Measurements from ENCODE around the gene MS4A2.

MS4A2 gene

GRCh38 chr11:60095477-60096120, 7.1 kb downstream of the MS4A2 start:
- no peak for TF ChIP-seq ZBTB7A (IDR thresholded peaks at IDR 0.05; ENCODE audit: low read depth)
- no peak for TF ChIP-seq TEAD4 (IDR thresholded peaks at IDR 0.05)
- no peak for TF ChIP-seq FOXM1 (IDR thresholded peaks at IDR 0.05; ENCODE audit: borderline replicate concordance, low read depth)
- TF ChIP-seq EGR1 (IDR thresholded peaks at IDR 0.05) = no peak
- TF ChIP-seq YY1 (IDR thresholded peaks at IDR 0.05; ENCODE audit: low read depth) = no peak
- no peak for TF ChIP-seq CEBPB (IDR thresholded peaks at IDR 0.05)
- no peak for TF ChIP-seq RAD21 (IDR thresholded peaks at IDR 0.05; ENCODE audit: low read depth)
- TF ChIP-seq TAF1 (IDR thresholded peaks at IDR 0.05; ENCODE audit: low read depth) = no peak
- no peak for TF ChIP-seq REST (IDR thresholded peaks at IDR 0.05; ENCODE audit: low read depth)

- TF ChIP-seq CREB1 (IDR thresholded peaks at IDR 0.05; ENCODE audit: low read depth) (no peak), EGR1 (IDR thresholded peaks at IDR 0.05) (no peak), TCF12 (IDR thresholded peaks at IDR 0.05; ENCODE audit: low read depth) (no peak), FOXM1 (IDR thresholded peaks at IDR 0.05; ENCODE audit: borderline replicate concordance, low read depth) (no peak), EP300 (IDR thresholded peaks at IDR 0.05; ENCODE audit: borderline replicate concordance) (no peak), YY1 (IDR thresholded peaks at IDR 0.05; ENCODE audit: low read depth) (no peak)
Observed at GRCh38 chr11:60097189-60097588, 8.7 kb downstream of the MS4A2 start.

GRCh38 chr11:60098508-60098907, 10.0 kb downstream of the MS4A2 start:
- TF ChIP-seq FOXM1 (IDR thresholded peaks at IDR 0.05; ENCODE audit: borderline replicate concordance, low read depth) (no peak), NFIC (IDR thresholded peaks at IDR 0.05) (no peak), RAD21 (IDR thresholded peaks at IDR 0.05; ENCODE audit: low read depth) (no peak), USF1 (IDR thresholded peaks at IDR 0.05) (no peak), MAX (IDR thresholded peaks at IDR 0.05) (no peak), ZBTB7A (IDR thresholded peaks at IDR 0.05; ENCODE audit: low read depth) (no peak), CEBPB (IDR thresholded peaks at IDR 0.05) (no peak), CREB1 (IDR thresholded peaks at IDR 0.05; ENCODE audit: low read depth) (no peak), TAF1 (IDR thresholded peaks at IDR 0.05; ENCODE audit: low read depth) (no peak), YY1 (IDR thresholded peaks at IDR 0.05; ENCODE audit: low read depth) (no peak), EP300 (IDR thresholded peaks at IDR 0.05; ENCODE audit: borderline replicate concordance) (no peak), EGR1 (IDR thresholded peaks at IDR 0.05) (no peak), TCF12 (IDR thresholded peaks at IDR 0.05; ENCODE audit: low read depth) (no peak), TEAD4 (IDR thresholded peaks at IDR 0.05) (no peak), REST (IDR thresholded peaks at IDR 0.05; ENCODE audit: low read depth) (no peak)

- TF ChIP-seq USF1 (IDR thresholded peaks at IDR 0.05) (no peak), TAF1 (IDR thresholded peaks at IDR 0.05; ENCODE audit: low read depth) (no peak), TEAD4 (IDR thresholded peaks at IDR 0.05) (no peak), MAX (IDR thresholded peaks at IDR 0.05) (no peak), EP300 (IDR thresholded peaks at IDR 0.05; ENCODE audit: borderline replicate concordance) (no peak), NFIC (IDR thresholded peaks at IDR 0.05) (no peak), FOXM1 (IDR thresholded peaks at IDR 0.05; ENCODE audit: borderline replicate concordance, low read depth) (no peak), CEBPB (IDR thresholded peaks at IDR 0.05) (no peak), RAD21 (IDR thresholded peaks at IDR 0.05; ENCODE audit: low read depth) (no peak), EGR1 (IDR thresholded peaks at IDR 0.05) (no peak), REST (IDR thresholded peaks at IDR 0.05; ENCODE audit: low read depth) (no peak), CREB1 (IDR thresholded peaks at IDR 0.05; ENCODE audit: low read depth) (no peak), YY1 (IDR thresholded peaks at IDR 0.05; ENCODE audit: low read depth) (no peak), ZBTB7A (IDR thresholded peaks at IDR 0.05; ENCODE audit: low read depth) (no peak)
Observed at GRCh38 chr11:60100516-60100915, 12.1 kb downstream of the MS4A2 start.

Measured in Ishikawa (cell line).